ENCODE results near the gene GOLGA8O.
"Not testable (repeated sequence)": the region's sequence is repeated elsewhere in the genome, so short reads cannot be mapped to it uniquely, and the experiment has no call there.

Gene GOLGA8O

GRCh38 chr15:32455534-32455933, at the start of gene GOLGA8O:
GOLGA8O (minus strand) TSS chr15:32455634; CDS start chr15:32455536, 98 bp downstream.
- DNase-seq (ENCODE audit: low read depth) = not testable (repeated sequence)

GRCh38 chr15:32504152-32504811, 48.8 kb upstream of the GOLGA8O start:
- not testable (repeated sequence) for DNase-seq (ENCODE audit: low read depth)

GRCh38 chr15:32502946-32503345, 47.5 kb upstream of the GOLGA8O start:
- not testable (repeated sequence) for DNase-seq (ENCODE audit: low read depth)

GRCh38 chr15:32492768-32493167, 37.3 kb upstream of the GOLGA8O start:
- DNase-seq (ENCODE audit: low read depth) = not testable (repeated sequence)

GRCh38 chr15:32486474-32486873, 31.0 kb upstream of the GOLGA8O start:
- DNase-seq (ENCODE audit: low read depth) = not testable (repeated sequence)

- not testable (repeated sequence) for DNase-seq (ENCODE audit: low read depth)
Observed at GRCh38 chr15:32483377-32483776, 27.9 kb upstream of the GOLGA8O start.

GRCh38 chr15:32481683-32482082, 26.2 kb upstream of the GOLGA8O start:
- DNase-seq (ENCODE audit: low read depth) = not testable (repeated sequence)

GRCh38 chr15:32468076-32468475, 12.6 kb upstream of the GOLGA8O start:
- DNase-seq (ENCODE audit: low read depth) = not testable (repeated sequence)

GRCh38 chr15:32440445-32440977, 14.9 kb downstream of the GOLGA8O start:
- DNase-seq (ENCODE audit: low read depth) = not testable (repeated sequence)

GRCh38 chr15:32434102-32434963, 21.1 kb downstream of the GOLGA8O start:
- not testable (repeated sequence) for DNase-seq (ENCODE audit: low read depth)

- DNase-seq (ENCODE audit: low read depth) = not testable (repeated sequence)
Observed at GRCh38 chr15:32427635-32428034, 27.8 kb downstream of the GOLGA8O start.

GRCh38 chr15:32426511-32426910, 28.9 kb downstream of the GOLGA8O start:
- not testable (repeated sequence) for DNase-seq (ENCODE audit: low read depth)

- not testable (repeated sequence) for DNase-seq (ENCODE audit: low read depth)
Observed at GRCh38 chr15:32407903-32408302, 47.5 kb downstream of the GOLGA8O start.

- not testable (repeated sequence) for DNase-seq (ENCODE audit: low read depth)
Observed at GRCh38 chr15:32403192-32403591, 52.2 kb downstream of the GOLGA8O start, which contains the start of gene GOLGA8K. GOLGA8K (minus strand) TSS chr15:32403292; CDS start chr15:32403194, 98 bp downstream.

- not testable (repeated sequence) for DNase-seq (ENCODE audit: low read depth)
Observed at GRCh38 chr15:32396522-32396921, 58.9 kb downstream of the GOLGA8O start.

Data from stimulated activated CD8-positive, alpha-beta memory T cell treated with anti-CD3 and anti-CD28 coated beads, Interleukin-7, amount 100 ng/mL, for 24 hours (primary cell).